DMS153 (cell line): ENCODE data around the gene ARL15.

Experiments
- DNase-seq: peaks from one replicate; lab custom pipeline; 2025; lab: John Stamatoyannopoulos, UW

The ARL15 gene

DNA sequence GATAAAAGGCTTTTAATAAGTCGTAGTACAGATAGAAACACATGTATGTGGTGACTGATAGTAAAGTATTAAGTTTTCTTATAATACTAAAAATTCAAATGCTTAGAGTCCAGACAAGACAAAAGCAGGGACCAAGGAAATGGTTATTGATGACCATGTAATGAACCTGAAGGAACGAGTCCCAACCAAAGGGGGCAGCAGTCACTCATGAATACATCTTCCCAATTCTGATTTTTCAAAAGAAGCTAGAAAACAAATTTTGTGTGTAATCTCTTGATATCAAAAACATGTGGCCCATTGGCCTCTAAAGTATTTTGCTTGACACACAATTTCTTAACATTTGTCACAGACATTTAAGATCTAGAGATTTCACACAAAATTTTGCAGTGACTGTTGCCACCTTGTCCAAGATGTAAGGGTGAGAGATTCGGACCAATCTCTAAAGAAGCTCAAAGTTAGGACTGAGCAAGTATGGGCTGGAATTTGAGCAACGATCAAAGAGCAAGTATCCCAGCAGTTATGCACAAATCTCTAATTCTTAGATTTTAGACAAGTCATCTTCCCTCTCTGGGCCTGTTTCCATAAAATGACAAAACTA is 66.8 kb downstream of the ARL15 start:
- DNase-seq, result no peak

DNA sequence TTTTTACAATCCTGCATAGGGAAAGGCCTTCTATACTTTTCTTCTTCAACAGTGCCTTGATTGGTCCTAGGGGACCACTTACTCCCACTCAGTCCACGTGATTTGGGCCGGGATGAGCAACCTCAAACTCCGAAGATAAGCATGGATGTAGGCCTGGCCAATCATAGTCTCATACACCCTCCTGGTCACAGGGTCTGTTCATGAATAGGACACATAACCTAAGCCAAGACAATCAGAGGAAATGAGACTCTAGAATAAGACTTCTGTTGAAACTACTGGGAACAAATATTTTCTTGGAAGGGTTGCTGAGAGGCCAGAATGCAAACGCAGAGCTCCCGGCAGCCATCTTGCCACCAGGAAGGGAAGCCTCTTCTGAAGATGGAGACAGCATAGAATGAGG is 68.1 kb downstream of the ARL15 start:
- no peak for DNase-seq

DNA sequence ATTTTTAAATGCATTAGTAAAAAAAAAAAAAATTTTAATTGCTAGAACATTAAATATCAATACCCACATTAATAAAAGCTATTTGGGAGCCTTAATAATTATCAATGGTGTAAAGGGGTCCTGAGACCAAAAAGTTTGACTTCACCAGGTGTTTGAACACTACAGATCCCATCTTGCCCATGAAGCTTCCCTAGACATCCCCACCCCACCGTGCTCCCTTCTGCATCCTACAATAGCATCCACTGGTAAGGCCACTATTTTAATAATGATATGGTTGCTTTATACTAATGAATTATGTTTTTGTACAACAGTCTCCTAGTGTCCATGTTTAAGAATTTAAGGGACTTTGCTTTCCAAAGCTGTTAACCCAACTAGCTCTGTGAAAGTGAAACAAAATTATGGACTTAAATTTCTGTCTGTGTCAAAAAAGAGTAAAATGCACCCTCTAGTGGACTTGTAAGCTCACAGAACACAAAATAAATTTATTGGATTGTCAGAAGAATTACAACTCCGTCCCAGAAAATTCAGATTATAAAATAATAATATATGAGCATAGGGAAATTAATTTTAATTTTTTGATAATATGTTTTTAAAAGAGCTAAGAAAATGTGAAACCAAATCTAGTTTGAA is 76.0 kb downstream of the ARL15 start:
- no peak for DNase-seq

DNA sequence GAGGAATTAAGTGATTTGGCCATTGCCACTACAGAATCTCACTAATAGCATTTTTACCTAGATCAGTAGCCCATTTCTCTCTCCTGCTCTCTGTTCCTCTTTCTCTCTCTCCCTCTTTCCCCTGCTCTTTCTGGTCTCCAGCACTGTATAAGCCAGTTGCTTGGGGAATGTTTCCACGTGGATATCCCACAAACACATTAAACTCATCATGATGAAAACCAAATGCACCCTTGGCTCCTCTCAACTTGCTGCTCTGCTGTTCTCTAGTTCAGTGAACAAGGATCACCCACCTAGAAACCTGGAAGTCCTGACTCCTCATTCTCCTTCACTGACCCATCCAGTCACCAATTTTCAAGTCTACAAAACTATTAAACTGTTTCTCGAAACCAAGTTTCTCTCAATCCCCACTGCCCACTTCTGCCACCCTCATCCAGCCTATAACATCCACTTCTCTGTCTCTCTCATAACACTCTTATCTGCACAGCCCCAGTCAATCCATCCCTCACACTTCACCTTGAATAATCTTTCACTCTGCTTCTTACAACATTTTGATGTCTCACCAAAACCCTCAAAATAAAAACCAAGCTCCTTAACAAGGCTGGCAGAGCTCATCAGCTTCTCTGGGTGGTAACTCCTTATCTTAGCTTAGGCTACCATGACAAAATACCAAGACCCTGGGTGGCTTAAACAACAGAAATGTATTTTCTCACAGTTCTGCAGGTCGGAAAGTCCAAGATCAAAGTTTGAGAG is 79.3 kb downstream of the ARL15 start:
- DNase-seq, result no peak

DNA sequence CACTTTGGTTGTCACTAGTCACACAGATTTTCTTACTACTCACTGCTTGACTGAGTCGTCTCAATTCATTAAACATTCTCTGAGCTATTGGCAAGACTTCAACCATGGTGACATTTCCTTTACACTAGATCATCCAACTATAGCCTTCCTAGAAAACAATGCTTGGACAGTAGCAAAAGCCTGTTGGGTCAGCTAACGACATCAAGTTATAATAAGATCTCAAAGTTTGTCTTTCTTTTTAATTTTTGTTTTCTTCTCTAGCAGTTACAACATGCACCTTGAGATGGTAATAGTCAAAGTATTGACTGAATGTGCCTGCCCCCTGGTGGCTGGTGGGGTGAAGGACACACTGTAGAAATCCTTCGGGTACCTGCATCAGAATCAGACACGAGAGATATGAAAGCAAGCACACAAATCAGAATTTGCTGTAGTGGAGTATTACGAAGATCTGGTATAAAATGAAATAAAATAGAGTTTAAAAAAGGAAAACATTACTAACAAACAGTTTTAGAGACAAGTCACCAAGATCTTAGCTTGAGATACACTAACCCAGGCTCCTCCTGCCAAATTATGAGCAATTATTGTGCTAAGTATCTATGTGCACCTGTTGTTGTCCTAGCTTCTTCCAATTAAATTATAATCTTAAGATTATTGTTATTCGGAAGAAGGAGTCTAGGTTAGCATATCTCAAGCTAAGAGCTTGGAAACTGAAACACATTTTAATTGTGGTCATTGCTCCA is 81.2 kb downstream of the ARL15 start:
- DNase-seq, result no peak

DNA sequence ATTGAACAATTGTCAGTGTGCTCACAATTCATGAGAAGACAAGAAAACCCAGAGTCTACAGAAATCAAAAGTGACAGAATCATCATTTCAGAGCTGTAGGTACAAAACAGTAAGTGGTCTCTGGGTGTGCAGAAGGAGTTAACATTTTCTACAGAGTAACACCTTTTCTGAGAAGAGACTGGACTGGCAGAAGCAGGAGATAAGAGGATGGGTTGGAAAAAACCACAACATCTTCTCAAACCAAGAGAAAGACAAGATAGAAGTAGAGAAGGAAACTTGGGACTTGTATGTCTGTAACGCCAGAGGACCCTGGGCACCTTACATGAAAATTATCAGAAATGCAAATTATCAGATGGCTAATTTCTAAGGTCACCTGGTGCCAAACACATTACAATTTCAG is 82.6 kb downstream of the ARL15 start:
- DNase-seq, result no peak

DNA sequence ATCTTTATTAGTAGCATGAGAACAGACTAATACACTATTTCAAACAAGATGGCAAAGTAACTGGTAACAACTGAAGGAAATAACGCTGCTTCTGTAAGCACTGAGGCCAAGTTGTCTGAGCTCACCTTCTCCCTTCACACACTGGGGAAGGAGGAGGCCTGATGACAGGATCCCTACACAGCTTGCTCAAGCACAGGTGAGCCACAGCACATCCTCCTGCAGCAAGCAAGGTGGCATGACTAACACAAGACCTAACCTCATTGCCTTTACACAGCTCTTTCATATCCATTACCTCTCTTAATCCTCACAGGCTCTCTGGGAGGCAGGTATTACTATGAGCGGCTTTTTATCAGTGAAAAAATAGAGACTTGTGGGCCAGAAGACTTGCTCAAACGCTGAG is 83.3 kb downstream of the ARL15 start:
- no peak for DNase-seq

DNA sequence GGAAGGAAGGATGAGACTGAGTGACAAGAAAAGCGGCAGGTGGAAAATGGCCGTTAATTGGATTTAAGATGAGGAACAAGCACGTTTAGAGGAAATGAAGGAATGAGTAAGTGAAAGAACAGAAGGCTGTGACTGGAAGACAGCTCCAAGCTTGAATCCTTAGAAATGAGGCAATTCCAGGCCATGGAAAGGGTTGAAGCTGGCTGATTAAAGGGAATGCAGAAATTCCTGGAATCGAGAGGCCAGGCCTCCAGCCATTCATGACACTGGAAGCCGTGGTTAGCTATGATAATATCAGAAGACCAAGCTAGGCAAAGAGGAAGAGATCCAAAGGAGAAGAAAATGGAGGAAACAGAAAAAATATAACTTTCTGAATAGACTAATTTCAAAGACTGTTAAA is 84.2 kb downstream of the ARL15 start:
- DNase-seq, result no peak

DNA sequence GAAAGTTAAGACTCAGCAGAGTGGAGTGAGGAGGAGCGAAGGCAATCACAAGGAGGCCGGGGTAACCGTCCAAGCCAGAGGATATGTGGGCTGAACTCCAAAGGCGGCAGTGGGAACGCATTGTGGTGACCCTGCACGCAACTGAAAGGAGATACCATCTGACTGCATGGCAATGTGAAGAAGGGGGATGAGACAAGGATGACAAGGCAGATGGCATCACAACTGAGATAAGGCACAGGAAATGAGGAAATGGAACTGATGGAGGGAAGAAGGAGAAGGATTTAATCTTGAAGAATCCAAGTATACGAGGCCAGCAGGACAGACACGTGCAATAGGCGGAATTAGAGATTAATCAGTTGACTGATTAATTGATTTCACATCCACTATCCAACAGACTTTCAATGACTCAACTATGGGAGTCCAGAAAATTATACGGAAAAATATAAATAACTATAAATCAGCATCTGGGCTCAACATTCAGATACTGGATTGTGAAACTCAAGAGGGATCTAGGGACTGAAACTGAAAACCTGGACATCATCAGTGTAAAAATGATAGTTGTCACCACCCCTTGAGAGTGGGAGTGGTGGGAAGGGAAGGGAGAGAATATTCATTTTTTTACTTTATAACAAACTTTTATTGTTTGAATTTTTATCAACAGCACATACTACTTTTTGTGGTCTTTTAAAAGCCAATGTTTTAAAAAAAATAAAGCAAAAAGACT is 86.1 kb downstream of the ARL15 start:
- no peak for DNase-seq

DNA sequence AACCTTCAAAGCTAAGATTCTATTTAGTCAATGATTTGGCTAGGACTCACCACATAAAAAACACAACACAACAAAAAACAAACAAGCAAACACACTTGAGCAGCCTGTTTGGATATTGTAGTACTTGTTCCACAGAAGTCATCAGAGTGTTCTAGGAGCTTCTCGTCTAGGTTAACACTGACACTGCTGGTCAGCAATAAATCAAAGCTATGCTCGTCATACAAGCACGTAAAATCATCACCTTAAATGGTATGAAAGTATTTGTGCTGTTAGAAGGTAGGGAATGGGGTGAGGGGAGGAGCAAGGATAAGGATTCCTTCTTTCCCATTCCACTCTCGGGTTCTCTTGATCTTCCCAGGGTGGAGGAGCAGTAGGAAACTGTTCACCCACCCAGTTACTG is 88.0 kb downstream of the ARL15 start:
- no peak for DNase-seq

DNA sequence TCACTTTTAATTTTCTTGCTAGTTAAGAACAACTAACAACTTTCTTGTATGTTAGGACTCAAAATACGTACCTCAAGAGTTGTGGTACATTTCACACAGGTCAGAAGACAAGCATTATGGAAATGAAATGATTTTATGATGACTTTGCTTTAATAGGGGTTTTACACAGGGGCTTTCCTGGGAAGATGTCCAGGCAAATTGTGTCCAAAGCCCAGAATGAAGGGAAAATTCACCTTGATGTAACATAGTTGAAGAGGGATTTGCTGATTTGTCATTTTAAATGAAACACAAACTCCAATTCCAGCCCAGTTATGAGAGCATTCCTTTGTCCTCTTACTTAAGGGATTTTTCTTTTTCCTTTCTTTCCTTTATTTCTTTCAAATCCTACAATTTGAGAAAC is 89.2 kb downstream of the ARL15 start:
- no peak for DNase-seq

DNA sequence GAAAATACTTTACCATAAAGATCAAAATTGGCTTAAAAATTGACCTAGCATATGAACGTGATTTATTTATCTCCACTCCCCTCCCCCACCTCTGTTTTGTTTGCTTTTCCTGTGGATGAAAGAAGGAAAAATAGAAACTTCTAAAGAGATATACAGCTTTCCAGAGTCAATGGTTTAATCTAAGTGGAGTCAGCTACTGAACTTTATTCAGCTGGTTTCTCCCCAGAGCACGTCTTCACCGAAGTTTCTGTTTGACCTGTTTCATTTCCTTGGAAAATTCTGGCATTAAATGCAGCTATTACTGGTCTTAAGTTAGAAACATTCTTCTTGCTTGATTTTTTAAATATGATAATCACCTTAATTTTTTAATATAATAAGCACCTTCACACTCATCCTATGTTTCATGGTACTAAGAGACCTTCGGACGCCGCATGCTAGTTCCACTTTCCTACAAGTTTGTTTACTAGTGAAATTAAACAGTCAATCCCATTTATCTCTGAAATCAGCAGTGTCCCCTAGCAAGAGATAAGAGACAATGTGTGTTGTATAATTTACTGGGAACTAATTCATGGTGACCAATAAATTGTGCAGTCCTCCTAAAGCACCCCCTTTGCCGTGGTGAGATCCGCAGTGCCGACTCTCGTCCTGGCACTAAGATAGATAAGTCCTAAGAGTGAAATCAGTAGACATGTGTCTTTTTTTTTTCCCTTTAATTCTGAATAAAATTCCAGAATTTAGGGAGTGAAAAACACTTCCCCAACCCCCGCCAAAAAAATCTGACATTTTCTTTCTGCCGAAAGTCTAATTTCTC is 89.9 kb downstream of the ARL15 start:
- no peak for DNase-seq

DNA sequence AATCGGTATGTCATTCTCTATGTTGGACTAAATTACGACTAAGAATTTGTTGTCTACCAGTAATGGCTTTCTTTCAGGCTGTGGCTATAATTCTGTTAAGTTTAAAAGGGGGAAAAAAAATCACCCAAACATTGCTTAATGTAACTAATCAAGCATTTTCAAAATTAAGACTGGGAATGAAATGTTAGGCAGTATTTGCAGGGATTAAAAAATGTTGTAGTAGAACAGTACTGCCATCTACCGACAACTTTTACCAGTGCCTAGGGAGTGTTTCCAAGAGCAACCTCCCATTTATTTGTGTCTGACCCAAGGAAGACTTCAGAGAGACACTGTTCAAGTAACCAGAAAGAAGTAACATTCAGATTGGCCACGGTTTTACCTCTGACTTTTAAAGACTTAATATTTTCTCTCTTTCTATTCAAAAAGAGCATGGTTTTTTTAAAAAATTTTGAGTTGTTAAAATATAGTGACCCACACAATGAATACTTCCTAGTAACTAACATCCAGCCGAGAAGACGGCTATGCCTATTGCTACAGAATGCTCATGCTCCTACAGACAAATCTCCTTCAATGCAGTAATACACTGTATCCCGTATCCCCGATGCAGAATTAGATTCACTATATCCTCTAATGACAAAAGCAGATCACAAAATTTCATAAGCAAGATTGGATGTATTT is 92.4 kb downstream of the ARL15 start:
- DNase-seq, result peak; percentile 16

DNA sequence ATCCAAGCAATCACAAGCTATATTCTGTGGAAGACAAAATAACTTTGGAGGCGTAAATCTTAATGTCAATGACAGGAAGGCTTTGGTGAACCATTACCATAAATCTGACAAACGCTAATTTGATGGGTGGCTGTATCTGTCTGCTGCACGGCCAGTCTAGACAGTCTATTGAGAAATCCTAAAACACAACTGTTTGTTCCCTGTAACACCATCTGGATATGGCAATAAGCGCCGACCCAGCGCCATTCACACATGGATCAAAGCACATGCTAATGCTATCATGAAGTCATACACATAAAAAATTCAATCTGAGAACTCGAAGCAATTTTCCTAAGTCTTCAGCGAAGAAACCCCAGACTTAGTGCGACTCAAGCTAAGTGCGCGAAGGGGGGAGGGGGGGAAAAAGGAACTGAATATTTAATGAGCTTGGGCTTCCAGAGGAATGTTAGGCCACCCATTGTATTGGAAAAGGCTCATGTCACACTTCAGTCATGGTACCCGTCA is 95.1 kb downstream of the ARL15 start:
- no peak for DNase-seq

DNA sequence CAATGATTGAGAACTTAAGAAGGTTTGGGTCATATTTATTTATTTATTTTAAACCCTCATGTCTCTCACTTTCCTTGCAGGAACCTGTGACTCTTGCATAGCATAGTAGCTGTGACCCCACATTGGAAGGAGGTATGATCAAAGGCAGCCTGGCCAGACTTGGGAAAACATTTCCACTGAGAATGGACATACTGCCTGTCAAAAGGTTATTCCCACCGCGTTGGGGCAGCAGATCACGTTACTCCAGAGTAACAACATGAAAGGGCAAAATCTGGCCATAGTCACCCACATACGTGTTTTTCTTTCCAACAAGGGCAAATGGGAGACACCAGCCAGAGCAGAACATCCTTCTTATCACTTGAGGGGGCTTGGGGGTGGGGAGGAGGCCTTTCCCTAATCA is 95.7 kb downstream of the ARL15 start:
- DNase-seq, result no peak

DNA sequence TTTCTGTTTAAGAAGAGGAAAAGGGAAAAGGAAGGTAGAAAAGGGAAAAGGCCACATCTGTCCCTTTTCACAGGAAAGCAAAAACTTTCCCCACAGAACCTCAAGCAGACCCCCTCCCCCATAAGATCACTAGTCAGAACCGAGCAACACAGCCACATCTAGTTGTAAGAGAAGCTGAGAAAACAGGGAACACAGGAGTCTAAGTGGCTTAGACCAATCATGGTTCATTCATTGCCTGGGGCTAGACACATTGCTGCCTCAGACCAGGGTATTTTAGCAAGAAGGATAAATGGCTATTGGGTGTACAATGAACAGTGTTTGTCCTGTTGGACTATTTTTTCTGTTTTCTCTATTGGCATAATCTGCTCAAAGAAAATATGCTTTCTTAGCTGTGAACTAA is 98.0 kb downstream of the ARL15 start:
- no peak for DNase-seq

DNA sequence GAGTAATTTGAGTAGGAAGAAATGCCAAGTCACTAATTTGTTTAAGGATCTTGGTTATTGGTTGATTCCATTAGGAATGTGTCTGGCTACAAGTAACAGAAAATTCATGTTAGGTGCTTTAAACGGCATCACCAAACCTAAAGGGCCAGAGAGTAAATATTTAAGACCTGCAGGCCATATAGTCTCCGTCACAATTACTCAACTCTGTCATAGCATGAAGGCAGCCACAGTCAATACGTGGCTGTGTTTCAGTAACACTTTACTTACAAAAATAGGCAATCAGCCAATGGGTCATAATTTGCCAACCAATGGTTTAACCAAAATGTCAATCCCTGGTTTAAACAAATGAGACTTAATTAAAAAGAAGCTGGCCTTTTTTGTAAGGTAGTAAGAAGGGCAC is 98.5 kb downstream of the ARL15 start:
- no peak for DNase-seq

DNA sequence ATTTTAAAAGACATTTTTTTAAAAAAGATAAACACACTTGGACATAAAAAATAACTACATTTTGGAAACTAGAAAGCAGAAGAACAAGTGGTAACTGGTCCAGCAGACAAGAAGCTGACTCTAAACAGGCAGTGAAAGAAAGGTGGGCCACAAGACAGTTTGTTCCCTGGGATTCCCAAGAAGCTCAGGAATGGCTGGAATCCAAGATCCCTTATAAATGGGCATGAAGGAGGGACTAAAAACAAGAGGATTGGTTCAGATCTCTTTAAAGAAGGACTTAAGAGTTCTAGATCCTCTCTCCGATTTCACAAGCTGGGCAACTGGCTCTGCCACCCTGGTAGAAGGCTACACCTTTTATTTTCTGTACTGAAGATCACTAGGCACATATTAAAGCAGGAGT is 102.8 kb downstream of the ARL15 start:
- no peak for DNase-seq

DNA sequence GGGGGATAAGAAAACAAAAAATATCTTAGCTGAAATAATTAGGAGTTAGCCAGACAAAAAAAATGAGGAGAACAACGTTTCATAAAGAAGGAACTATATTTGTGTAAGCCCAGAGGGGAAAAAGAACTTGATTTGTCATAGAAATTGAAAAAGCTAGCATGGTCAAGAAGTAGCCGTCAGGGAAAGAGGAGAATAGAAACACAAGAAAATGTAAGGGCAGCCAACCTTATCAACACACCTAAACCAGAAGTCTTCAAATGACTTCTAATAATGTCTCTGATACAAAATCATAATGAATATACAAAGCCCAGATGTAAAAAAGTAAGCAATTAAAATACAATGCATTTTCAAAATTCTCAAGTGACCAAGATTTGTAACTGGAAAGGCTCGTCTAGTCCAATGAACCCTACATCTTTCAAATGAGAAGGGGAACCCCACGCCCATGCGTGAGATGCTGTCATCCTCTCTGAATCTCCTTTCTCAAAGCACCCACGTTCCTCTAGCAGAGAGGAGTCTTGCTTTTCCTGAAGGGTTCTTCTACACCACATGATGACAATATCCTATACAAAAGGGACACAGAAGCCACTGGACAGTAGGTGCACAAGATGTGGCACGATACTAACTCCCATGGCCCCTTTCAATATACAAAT is 103.7 kb downstream of the ARL15 start:
- no peak for DNase-seq

DNA sequence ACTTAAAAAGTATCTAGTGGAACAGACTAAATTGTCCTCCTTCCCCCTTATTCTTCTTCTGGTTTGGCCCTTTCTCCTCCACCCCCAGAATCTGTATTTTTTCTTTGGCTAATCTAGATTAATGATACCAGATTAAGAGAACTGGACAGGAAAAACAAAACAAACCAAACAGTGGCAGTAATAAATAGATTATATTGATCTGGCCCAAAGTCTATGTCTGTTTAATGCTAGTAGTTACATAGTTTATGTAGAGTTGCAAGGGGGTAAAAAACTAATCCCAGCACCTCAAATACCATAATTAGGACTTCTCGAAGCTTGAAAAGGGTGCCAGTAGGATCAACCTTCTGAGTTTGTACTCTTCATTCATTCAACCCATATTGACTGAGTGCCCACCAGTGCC is 104.5 kb downstream of the ARL15 start:
- DNase-seq, result no peak
